ENCODE measurements around the gene DNER. TPM values are rescaled to one million over a fixed set of nuclear protein-coding genes. Genes with fewer than 3 reads are reported as not detected.

DNER gene
- total and polyA plus RNA-seq, 2 of the 13 experiments (the other 11 are each of a cell fraction or from before 2014, with no cell fraction given), result not detected

DNA sequence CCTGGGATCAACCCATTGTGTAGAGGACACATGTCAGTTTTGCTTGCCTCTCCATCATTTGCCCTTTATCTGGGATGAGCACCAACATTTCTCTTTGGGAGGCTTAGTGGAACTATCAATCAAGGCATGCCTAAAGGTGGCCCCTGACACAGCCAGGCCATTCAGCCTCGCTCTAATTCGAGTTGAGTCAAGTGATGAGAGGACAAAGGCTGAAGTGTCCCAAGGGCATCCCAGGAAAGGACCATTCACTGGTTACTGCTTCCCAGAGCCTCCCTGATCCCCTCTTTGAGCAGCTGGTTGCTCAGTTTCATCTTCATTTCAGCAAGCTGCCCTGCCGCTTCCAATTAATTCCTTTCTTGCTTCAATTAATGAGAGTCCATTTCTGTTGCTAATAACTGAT is 63.5 kb downstream of the DNER start:
- no peak for ATAC-seq
- 24% methylated on average over 3 of the region's 3 CpGs for WGBS (ENCODE audit: low lambda C conversion rate)
- H4K20me1 ChIP-seq (ENCODE audit: insufficient read depth, low read length), result no peaks in the 10 kb centered on the region

DNA sequence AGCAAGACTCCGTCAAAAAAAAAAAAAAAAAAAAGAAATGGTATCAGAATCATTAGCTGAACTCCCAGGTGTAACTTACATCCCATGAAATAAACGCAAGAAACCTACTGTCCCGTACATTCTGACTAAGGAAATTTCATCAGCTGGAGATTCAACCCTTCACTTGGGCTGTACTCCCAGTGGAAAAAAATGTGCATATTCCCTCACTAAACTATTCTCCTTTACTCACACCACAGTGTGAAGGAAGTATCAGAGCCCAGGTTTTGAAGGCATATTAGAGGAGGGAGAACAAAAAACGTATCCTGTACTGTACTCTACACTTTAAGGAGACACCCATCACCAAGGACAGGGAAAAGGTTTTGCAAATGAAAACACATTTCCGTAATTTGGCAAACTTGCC is 64.3 kb downstream of the DNER start:
- no peak overlapping the region for H2AFZ ChIP-seq (ENCODE audit: low read length)
- no peak for ATAC-seq
- no peak overlapping the region for H3K4me3 ChIP-seq (replicated peaks in 1 of 3; ENCODE audit: insufficient read depth in 1 of 3, low read depth in 2 of 3, low read length in 3 of 3)
- no TSS peak for BruUV-seq (replicated peaks)
- H3K27ac ChIP-seq (ENCODE audit: extremely low read length, insufficient read depth, low read length), result no peak overlapping the region
- ChIA-PET CTCF (ENCODE audit: low intra/inter-chr PET ratio, low total read pairs) (no interaction called here), POLR2A (no interaction called here)
- H3K9me3 ChIP-seq (ENCODE audit: low read length), result no peaks in the 10 kb centered on the region
- FAIRE-seq, result no peak
- H3K27me3 ChIP-seq (ENCODE audit: control insufficient read depth in 1 of 2, insufficient read depth in 2 of 2, low read length in 2 of 2), result peaks cover 0 to 16% of the 10 kb centered on the region in 2 experiments; a peak in 1 of 5 replicates
- in situ Hi-C loops (cut with HindIII; ENCODE audit: extremely low pct_ligation_motif_present, low pct_unique_long_range_greater_than_20kb), result no loop called here
- H3K4me2 ChIP-seq (ENCODE audit: low read depth, low read length), result no peak overlapping the region
- no peaks in the 10 kb centered on the region for H3K79me2 ChIP-seq (ENCODE audit: insufficient read depth, low read length)
- intact Hi-C loops (cut with micrococcal nuclease; ENCODE audit: unreplicated experiment), result no loop called here
- no peak overlapping the region for H3K9ac ChIP-seq (ENCODE audit: insufficient read depth, low read depth, low read length)
- no peaks in the 10 kb centered on the region for H3K4me1 ChIP-seq (ENCODE audit: insufficient read depth, low read length)
- H3K36me3 ChIP-seq (replicated peaks in 1 of 2; ENCODE audit: control insufficient read depth in 1 of 2, insufficient read depth in 2 of 2, low read length in 2 of 2), result no peaks in the 10 kb centered on the region
- no peak for DNase-seq (ENCODE audit: low spot score)
- WGBS (ENCODE audit: low lambda C conversion rate), result 20% methylated on average over 5 of the region's 5 CpGs
- H4K20me1 ChIP-seq (ENCODE audit: insufficient read depth, low read length), result no peaks in the 10 kb centered on the region
- TF ChIP-seq SYNCRIP (IDR thresholded peaks at IDR 0.05; ENCODE audit: insufficient read depth, low read depth, low read length) (no peak), IKZF4 (CRISPR knock-in tag; IDR thresholded peaks at IDR 0.05; ENCODE audit: borderline replicate concordance, low read depth, not compliant biosample characterization) (no peak), ZBTB7B (CRISPR knock-in tag; IDR thresholded peaks at IDR 0.05) (no peak), ATM (IDR thresholded peaks at IDR 0.05; ENCODE audit: borderline replicate concordance) (no peak), POGZ (CRISPR knock-in tag; IDR thresholded peaks at IDR 0.05) (no peak)
- TF ChIP-seq, protein P1, sequence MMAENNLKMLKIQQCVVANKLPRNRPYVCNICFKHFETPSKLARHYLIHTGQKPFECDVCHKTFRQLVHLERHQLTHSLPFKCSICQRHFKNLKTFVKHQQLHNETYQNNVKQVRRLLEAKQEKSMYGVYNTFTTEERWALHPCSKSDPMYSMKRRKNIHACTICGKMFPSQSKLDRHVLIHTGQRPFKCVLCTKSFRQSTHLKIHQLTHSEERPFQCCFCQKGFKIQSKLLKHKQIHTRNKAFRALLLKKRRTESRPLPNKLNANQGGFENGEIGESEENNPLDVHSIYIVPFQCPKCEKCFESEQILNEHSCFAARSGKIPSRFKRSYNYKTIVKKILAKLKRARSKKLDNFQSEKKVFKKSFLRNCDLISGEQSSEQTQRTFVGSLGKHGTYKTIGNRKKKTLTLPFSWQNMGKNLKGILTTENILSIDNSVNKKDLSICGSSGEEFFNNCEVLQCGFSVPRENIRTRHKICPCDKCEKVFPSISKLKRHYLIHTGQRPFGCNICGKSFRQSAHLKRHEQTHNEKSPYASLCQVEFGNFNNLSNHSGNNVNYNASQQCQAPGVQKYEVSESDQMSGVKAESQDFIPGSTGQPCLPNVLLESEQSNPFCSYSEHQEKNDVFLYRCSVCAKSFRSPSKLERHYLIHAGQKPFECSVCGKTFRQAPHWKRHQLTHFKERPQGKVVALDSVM (CRISPR knock-in tag; IDR thresholded peaks at IDR 0.05), result no peak
- TF ChIP-seq, protein P2, sequence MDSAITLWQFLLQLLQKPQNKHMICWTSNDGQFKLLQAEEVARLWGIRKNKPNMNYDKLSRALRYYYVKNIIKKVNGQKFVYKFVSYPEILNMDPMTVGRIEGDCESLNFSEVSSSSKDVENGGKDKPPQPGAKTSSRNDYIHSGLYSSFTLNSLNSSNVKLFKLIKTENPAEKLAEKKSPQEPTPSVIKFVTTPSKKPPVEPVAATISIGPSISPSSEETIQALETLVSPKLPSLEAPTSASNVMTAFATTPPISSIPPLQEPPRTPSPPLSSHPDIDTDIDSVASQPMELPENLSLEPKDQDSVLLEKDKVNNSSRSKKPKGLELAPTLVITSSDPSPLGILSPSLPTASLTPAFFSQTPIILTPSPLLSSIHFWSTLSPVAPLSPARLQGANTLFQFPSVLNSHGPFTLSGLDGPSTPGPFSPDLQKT (CRISPR knock-in tag; IDR thresholded peaks at IDR 0.05; ENCODE audit: borderline replicate concordance), result no peak
- TF ChIP-seq, protein P3, sequence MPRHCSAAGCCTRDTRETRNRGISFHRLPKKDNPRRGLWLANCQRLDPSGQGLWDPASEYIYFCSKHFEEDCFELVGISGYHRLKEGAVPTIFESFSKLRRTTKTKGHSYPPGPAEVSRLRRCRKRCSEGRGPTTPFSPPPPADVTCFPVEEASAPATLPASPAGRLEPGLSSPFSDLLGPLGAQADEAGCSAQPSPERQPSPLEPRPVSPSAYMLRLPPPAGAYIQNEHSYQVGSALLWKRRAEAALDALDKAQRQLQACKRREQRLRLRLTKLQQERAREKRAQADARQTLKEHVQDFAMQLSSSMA (CRISPR knock-in tag; IDR thresholded peaks at IDR 0.05), result no peak
- TF ChIP-seq, protein P4, sequence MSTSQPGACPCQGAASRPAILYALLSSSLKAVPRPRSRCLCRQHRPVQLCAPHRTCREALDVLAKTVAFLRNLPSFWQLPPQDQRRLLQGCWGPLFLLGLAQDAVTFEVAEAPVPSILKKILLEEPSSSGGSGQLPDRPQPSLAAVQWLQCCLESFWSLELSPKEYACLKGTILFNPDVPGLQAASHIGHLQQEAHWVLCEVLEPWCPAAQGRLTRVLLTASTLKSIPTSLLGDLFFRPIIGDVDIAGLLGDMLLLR (CRISPR knock-in tag; IDR thresholded peaks at IDR 0.05), result no peak
- TF ChIP-seq, protein P5, sequence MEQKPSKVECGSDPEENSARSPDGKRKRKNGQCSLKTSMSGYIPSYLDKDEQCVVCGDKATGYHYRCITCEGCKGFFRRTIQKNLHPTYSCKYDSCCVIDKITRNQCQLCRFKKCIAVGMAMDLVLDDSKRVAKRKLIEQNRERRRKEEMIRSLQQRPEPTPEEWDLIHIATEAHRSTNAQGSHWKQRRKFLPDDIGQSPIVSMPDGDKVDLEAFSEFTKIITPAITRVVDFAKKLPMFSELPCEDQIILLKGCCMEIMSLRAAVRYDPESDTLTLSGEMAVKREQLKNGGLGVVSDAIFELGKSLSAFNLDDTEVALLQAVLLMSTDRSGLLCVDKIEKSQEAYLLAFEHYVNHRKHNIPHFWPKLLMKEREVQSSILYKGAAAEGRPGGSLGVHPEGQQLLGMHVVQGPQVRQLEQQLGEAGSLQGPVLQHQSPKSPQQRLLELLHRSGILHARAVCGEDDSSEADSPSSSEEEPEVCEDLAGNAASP (CRISPR knock-in tag; IDR thresholded peaks at IDR 0.05; ENCODE audit: borderline replicate concordance), result no peak

More for the DNA sequence above, 63.5 kb downstream of the DNER start:
- Histone ChIP-seq H3K9me3 (ENCODE audit: low read length) (no peaks in the 10 kb centered on the region), H2AFZ (ENCODE audit: low read length) (no peak overlapping the region), H3K27ac (ENCODE audit: extremely low read length, insufficient read depth, low read length) (no peak overlapping the region), H3K4me2 (ENCODE audit: low read depth, low read length) (no peak overlapping the region), H3K27me3 (ENCODE audit: control insufficient read depth in 1 of 2, insufficient read depth in 2 of 2, low read length in 2 of 2) (peaks cover 0 to 16% of the 10 kb centered on the region in 2 experiments; a peak in 1 of 5 replicates), H3K9ac (ENCODE audit: insufficient read depth, low read depth, low read length) (no peak overlapping the region), H3K4me1 (ENCODE audit: insufficient read depth, low read length) (no peaks in the 10 kb centered on the region), H3K36me3 (replicated peaks in 1 of 2; ENCODE audit: control insufficient read depth in 1 of 2, insufficient read depth in 2 of 2, low read length in 2 of 2) (no peaks in the 10 kb centered on the region), H3K4me3 (replicated peaks in 1 of 3; ENCODE audit: insufficient read depth in 1 of 3, low read depth in 2 of 3, low read length in 3 of 3) (no peak overlapping the region), H3K79me2 (ENCODE audit: insufficient read depth, low read length) (no peaks in the 10 kb centered on the region)
- intact Hi-C loops (cut with micrococcal nuclease; ENCODE audit: unreplicated experiment), result no loop called here
- no peak for TF ChIP-seq ZFP90 (CRISPR knock-in tag; IDR thresholded peaks at IDR 0.05; ENCODE audit: borderline replicate concordance)
- TF ChIP-seq HMG20A (CRISPR knock-in tag; IDR thresholded peaks at IDR 0.05; ENCODE audit: borderline replicate concordance), result no peak
- no peak for TF ChIP-seq TEAD2 (CRISPR knock-in tag; IDR thresholded peaks at IDR 0.05)
- TF ChIP-seq RBM22 (optimal IDR thresholded peaks at IDR 0.05; ENCODE audit: low read length), result no peak
- TF ChIP-seq ATF1 (CRISPR knock-in tag; IDR thresholded peaks at IDR 0.05), result no peak
- TF ChIP-seq ZSCAN20 (CRISPR knock-in tag; IDR thresholded peaks at IDR 0.05; ENCODE audit: borderline replicate concordance), result no peak
- DNase-seq (ENCODE audit: low spot score) (no peak), FAIRE-seq (no peak)
- no TSS peak for BruUV-seq (replicated peaks)
- ChIA-PET POLR2A (no interaction called here), CTCF (ENCODE audit: low intra/inter-chr PET ratio, low total read pairs) (no interaction called here)
- in situ Hi-C loops (cut with HindIII; ENCODE audit: extremely low pct_ligation_motif_present, low pct_unique_long_range_greater_than_20kb), result no loop called here

Measured in HepG2 (cell line).